Inflammatory macrophage treated with lipopolysaccharide for 1 hour (primary cell): ENCODE data around the gene STAC3.

Experiments
- DNase-seq, 2 donors: peaks; one replicate each; pipeline ENCODE4 v3.0.0-alpha.2; 2020 to 2022

Gene STAC3

DNA sequence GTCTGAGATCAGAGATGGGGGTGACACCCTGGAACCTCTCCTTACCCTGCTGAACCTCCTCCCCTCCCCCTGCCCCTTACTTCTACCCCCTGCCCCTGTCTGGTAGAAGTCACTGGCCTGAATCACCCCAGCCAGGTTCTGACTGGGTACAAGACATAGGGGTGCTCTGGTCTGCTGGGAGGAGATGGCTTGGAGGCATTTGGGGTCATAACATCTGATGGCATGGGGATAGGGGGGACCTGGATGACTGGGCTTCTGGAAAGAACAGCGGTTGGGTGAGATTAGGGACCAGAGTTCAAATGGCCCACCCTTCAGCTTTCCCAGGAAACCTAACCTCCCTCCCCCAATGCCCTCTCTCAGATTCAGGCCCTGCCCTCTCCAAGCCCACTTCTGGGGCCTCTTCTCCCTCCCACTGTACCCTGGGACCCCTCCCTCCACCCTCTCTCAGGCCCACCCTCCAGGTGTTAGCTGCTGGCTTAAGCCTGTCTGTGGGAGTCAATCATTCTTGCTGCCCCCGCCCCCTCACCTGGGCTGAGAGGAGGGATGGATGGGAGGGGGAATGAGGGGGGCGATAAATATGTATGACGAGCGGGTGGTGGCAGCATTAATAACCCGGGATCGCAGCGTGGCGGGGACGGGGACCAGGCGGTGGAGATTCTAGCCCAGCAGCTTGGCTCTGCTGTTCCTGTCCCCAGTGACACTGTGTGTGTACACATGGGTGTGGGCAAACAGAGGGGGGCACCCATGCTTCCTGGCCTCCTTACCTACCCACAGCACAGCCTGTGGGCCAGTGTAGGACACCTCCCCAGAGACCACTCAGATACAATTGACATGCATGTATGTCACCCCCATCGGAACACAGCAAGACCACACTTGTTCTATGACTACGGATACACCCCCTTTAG, 28.4 kb downstream of the STAC3 start:
- no peak for DNase-seq

DNA sequence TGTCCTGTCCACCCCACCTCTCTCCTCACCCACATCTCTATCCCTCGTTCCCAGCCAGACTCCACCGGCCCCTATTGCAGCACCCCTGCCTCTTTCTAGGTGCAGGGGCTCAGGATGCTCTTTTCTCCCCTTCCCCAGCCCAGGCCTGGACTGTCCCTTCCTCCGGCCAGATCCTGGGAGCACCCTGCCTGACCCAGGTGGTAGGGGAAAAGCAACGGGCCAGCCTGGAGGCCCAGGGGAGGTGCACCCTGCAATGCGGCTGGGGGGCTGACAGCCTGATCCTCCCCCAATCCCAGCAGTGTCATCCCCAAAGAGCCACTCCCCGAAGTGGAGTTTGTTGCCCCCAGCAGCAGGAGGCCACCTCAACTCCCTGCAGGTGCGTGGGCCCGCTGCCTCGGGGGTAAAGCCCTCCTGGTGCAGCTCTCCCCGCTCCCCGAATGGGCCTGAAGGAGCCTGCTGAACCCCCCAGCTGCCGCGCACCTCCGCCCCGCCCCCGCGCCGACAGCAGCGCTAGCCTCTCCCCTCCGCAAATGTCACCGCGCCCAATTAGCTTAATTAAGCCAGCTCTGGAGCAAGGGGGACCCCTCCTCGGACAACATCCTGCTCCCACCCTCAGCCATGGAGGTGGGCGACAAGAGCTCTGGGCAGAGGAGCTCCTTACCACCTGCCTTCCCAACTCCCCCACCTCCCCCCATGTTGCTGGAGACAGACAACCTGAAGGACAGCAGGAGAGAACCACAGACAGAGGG, 29.6 kb downstream of the STAC3 start:
- no peak for DNase-seq

DNA sequence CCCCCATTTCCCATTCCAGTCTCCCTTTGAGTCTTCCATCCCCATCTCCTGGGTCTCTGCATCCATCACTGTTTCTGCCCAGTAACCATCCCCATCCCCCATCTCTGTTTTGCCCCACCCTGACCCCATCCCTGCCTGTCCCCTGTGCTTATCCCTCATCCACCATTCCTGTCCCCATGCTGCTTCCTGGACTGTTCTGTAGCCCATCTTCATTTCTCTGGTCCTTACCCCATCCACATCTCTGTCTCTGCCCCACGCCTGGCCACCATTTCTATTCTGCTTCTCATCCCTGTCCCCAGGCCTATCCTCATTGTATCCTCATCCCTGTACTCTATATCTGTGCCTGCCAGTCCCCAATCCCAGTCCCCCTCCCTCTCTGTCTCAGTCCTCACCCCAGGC, 30.2 kb downstream of the STAC3 start:
- DNase-seq: no peak

DNA sequence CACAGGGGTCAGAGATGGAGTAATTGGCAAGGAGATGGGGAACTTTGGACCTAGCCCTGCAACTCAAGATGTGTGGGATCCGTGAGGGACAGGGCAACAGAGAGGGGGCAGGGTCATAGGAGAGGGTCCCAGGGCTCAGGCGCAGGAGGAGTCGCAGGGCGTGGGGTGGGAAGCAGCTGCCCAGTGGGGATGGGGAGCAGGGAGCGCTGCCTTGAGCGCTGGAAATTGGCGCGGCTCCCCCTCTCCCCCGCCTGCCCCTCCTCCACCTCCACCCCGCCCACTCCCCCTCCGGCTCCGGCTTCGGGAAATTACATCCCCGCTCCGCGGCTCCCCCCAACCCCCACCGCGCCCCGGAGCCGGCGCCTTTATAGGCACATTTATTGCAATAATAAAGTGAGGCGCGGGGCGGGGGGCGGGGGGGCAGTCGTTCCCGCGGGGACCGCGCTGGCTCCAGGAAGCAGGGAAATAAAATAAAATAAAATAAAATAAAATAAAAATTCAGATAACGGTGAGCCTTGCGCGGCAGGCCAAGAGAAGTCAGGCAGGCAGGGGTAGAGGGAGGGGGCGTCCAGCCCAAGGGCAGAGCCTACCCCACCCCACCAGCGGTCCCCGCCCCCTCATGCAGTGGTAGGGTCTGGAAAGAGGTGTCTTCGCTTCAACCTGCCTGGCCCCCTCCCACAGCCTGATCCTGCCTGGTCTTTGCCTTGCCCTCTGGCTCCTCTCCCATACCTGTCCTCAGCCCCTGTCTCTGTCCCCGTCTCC, 30.8 kb downstream of the STAC3 start:
- no peak for DNase-seq

DNA sequence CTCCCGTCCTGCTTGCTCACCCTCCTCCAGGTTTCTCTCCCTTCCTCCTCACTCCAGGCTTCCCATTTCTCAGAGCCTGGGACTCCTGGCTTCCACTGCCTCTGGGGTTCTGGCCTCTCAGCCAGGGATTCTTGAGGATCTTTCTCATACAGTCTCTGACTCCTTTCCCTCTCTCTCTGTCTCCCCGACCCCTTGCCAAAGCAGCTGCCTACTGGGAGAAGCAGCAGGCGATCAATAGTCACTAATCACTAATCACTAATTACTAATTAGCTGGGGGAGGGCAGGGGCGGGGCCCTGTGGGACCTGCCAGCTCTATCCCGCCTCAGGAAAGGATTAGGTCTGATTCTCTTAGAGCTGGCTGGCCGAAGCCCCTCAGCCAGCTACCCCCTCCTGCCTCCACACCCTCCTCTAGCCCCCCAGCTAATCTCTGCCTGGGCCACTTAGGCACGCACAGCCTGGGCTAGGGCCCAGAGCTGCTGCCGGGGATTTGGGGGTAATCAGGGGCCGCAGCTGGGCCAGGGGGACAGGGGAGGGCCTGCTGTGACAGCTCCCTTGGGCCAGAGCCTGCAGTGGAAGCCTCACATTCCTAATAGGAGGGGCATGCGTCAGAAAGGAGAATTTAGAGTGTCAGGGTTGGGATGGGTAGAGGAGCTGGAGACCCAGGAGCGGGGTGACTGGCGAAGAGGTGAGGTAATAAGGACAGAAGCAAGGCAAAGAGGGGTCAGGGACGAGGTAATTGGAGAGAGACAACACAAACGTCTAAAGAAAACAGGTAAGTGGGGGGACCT, 31.6 kb downstream of the STAC3 start:
- no peak for DNase-seq

DNA sequence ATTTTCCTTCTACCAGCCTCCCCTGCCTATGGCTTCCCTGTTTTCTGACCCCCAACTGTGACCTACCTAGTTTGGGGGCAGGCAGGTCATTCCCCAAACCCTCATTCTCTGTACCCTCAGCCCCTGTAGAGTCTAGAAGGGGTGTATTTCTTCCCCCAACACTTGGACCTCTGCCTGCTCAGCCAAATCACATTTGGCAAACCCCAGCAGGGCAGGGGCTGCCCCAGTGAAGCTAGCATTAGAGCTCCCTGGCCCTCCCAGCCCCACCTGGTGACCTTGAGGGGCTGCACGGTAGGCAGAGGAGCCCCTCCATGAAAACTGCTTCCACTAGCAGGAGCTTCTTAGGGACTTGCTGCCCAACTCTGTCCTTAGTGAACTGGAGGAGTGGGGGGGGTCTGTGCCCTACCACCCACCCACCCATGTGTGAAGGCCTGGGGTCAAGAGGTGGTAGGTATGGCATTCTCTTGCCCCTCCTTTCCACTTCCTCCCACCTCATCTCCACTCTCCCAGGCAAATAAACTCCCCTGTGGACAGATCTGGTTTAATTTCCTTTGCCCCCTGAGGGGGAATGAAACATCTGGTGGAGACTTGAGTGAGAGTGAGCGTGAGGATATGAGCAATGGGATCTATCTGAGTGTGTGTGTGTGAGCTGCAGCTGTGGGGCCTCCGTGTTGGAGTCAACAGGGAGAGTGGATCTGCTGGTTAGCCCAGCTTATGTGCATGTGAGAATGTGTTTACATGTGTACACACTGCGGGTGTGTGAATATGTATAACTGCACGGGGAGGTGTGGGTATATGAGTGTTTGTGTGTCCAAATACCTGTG, 32.7 kb downstream of the STAC3 start:
- no peak for DNase-seq

DNA sequence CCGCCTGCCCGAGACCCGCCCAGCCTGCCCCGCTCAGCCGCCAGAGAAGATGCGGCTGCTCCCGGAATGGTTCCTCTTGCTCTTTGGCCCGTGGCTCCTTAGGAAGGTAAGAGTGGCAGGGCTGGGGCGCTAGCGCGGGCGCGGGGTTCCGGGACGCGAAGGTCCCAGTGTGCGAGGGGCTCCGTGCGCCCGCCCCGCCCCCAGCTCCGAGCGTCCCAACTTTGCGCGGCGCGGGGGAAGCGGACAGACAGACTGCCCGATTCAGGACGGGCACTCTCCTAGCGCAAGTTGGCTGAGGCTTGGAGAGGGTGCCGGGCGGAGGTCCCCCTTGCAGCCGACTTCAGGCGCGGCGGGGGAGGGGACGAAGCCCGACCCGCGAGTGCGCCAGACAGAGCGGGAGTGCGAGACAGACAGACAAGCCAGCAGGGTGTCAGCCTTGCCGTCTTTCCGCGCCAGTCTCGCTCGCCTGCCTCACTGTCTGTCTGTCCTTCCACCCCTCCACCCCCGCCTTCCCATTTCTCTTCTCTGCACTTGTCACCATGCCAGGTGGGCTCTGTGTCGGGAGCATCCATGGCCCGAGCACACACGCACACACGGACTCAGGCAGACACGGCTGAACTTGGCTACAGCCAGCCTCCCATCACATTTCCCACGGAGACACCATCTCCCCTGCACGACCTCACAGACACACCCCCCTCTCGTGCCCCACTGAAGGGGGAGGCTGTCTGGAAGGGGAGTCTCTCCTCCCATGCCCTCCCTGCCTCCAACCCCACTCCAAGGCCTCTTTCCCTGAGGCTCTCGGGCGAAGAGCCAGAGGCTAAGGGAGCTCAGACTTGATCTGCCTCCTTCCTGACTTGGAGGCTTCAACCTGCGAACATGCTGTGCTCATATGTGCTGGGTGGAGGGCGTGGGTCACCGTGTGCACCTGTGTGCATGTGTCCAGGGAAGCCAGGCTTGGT, 33.8 kb downstream of the STAC3 start:
- DNase-seq: no peak

DNA sequence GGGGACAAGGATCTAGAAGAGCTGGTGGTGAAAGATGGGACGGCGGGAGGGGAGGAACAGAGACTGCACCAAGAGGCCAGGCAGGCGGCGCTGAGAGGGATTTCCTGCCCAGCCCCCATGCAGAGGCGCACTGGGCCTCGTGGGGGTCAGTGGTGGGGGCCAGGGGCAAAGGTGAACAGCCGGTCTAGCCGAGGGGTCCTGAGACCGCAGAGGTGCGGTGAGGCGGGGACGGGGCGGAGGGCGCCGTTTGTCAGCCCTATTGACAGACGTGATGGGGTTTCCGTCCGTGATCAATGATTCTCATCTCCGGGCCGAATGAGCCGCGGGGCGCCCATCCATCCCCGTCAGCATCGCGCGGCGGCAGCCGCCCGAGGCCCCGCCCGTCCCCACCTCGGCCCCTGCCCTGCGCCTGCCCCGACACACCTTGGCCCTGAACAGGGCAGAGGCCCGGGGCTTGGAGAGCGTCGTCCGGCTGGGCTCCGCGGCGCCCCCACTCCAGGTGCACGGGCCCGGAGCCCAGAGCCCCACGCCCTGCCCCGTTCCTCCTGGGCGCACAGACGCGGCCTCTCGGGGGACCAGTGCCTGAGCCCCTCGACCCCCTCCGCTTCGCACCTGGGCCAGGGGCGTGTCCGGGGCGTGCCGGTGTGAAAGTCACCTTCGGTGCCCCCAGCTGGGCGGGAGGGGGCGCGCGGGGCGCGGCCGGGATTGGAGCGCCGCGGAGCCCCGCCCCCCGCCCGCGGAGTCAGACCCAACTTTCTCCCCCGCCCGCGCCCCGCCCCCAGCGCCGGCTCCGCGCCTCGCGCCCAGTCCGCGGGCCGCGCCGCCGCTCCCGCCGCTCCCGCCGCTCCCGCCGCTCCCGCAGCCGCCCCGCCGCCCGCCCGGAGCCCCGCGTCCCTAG, 34.7 kb downstream of the STAC3 start, which contains the start of gene NXPH4:
NXPH4 (plus strand) TSS at position 781 of the 898 bp plus-strand sequence. CDS start 176 bp downstream, outside the sequence.
- DNase-seq: no peak

DNA sequence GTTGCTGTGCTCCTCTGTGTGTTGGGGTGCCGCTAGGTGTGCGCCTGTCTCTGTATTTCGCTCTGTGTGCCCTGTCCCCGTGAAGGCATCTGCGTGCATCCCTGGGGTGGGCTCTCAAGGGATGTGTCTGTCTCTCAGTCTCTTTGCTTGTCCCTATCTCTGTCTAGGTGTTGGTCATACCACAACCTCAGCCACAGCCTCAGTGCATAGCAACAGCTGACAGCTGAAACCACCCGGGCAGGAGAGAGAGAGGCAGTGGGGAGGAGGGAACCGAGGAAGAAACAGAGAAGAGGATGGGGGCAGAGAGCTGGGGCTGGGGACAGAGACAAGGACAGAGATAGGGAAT, 35.3 kb downstream of the STAC3 start:
- DNase-seq: no peak

DNA sequence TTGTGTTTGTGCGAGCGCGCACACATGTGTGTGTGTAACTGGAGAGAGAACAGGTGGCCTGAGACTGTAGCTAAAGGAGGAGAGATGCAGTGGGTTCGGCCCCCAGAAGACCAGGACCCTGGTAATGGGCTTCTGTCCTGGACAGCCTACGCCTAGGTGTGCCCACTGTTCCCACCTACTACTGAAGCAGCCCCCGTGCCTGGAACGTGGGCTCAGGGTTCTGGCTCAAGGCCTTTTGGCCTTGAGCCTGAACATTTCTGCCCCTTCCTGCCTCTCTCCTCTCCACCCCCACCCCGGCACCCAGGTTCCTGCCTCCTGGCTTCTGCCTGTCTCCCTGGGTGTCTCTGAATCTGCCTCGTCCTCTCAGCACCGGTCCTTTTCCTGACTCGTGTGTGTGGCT, 35.9 kb downstream of the STAC3 start:
- no peak for DNase-seq

DNA sequence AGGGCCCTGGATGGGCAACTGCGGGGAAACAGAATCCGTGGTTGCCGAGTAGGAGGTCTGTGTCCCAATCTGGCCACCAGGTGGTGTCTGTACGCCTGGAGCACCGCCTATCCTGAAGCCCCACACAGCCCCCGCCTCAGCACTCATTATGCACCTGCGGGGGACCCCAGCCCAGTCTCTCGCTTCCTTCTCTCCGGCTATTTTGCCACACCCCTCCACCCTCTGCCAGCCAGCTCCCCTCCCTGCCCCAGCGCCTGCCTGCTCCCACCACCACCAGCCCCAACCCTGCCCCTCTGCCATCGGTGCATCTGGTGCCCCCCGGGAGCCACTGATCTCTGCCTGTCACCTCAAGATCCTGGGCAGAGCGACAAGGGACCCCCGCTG, 36.6 kb downstream of the STAC3 start:
- peak in 1 of 2 donors; percentile 58 for DNase-seq

DNA sequence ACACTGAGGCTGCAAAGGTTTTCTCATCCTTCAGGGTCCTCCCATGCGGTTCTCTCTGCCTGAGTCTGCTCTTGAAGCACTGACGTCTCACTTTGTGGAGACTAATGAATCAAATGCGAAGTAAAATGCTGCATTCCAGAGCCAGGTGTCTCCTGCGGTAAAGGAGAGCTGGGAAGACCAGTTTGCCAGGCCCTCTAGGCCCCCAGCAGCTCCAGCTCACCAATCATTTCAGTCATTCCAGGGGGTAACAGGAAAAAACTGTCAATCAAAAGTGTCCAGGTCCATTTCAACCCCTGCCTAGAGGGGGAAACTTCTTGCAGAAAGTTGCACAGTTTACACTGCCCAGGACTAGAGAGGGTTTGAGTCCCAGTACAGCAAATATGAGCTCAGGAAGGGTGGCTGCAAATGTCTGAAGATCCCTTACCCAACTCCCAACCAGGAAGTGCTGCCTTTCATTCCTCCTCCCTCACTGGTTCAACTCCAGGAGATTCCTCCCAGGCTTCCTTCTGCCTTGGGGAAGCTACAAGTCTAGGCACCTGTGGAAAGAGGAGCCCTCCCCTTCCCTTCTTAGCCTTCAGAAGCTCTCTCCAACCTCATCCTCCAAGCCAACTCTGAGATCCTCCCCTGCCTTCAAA, 37.1 kb downstream of the STAC3 start:
- no peak for DNase-seq

DNA sequence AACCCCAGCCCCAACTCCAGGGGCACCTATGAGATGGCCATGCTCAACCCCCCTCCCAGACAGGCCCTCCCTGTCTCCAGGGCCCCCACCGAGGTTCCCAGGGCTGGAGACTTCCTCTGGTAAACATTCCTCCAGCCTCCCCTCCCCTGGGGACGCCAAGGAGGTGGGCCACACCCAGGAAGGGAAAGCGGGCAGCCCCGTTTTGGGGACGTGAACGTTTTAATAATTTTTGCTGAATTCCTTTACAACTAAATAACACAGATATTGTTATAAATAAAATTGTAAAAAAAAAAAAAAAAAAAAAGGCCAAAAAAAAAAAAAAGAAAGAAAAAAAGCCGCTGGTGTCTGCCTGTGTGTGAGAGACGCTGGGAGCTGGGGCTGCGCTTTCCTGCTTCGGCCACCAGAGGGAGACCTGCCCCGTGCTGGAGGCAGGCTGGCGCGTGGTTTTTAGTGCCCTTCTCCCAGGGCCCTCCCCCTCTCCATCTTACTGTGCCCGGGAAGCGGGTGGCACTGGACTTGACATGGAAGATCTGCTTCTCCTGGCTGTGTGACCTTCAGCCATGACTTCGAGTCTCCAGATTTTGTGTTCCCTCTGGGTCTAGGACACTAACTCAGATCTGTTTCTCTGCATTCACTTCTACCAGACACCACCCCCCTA, 37.8 kb downstream of the STAC3 start:
- peak; percentile 58 to 94 for DNase-seq

DNA sequence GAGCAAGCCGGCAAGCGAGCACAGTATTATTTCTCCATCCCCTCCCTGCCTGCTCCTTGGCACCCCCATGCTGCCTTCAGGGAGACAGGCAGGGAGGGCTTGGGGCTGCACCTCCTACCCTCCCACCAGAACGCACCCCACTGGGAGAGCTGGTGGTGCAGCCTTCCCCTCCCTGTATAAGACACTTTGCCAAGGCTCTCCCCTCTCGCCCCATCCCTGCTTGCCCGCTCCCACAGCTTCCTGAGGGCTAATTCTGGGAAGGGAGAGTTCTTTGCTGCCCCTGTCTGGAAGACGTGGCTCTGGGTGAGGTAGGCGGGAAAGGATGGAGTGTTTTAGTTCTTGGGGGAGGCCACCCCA, 38.3 kb downstream of the STAC3 start:
- DNase-seq: no peak

DNA sequence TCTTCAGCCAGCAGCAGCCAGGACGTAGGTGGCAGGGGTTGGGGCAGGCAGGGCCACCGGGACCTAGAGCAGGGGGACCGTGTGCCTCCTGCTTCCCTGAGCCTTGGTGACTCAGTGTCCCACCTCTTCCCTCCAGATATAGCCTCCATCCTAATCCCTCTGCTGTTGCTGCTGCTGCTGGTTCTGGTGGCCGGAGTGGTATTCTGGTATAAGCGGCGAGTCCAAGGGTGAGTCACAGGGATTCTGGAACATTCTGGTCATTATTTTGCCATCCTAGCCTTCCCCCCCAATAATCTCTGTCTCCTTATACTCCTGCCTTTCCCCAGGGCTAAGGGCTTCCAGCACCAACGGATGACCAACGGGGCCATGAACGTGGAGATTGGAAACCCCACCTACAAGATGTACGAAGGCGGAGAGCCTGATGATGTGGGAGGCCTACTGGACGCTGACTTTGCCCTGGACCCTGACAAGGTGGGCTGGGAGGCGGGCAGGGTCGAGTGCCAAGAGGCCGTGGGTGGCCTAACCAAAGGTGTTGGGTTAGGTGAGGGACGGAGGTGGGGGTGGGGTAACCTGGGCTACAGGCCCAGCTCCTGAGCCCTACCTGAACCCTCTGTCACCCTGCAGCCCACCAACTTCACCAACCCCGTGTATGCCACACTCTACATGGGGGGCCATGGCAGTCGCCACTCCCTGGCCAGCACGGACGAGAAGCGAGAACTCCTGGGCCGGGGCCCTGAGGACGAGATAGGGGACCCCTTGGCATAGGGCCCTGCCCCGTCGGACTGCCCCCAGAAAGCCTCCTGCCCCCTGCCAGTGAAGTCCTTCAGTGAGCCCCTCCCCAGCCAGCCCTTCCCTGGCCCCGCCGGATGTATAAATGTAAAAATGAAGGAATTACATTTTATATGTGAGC, 38.9 kb downstream of the STAC3 start:
- no peak for DNase-seq

DNA sequence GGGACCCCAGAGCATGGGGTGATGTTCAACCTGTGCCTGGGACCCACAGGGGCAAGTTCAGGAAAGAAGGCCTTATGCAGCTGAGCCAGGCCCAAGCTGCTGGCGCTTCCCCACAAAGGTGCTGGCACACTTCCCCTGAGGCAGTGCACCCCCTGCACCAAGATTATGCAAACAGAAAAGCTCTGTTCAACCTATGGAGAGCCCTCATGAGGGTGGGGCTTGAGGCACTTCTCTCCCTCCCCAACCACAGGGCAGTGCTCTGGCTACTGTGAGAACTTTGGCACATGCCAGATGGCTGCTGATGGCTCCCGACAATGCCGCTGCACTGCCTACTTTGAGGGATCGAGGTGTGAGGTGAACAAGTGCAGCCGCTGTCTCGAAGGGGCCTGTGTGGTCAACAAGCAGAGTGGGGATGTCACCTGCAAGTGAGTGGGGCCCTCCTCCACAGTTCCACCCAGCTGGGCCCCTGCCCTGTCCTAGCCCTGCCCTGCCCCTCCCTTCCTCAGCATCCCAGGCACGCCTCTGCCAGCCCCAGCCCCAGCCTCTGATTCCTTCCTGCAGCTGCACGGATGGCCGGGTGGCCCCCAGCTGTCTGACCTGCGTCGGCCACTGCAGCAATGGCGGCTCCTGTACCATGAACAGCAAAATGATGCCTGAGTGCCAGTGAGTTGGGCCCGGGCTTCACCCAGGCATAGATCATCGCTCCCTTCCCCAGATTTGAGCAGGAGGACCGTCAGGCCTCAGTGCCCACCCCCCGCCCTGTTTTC, 39.9 kb downstream of the STAC3 start:
- DNase-seq: no peak
